Measurements from ENCODE around the gene RTP4. TPM values are rescaled to one million over a fixed set of nuclear protein-coding genes. Genes with fewer than 3 reads are reported as not detected.
A peak's percentile ranks its signal among the peaks of the same experiment; 100 is the strongest.

The RTP4 gene
- total RNA-seq: 0.79 TPM

- DNase-seq: peak; percentile 12
Observed at GRCh38 chr3:187368251-187369088, at the start of gene RTP4. Gene RTP4, plus strand, starts transcription at chr3:187368385. Its CDS starts 57 bp downstream, at chr3:187368442.

DNA sequence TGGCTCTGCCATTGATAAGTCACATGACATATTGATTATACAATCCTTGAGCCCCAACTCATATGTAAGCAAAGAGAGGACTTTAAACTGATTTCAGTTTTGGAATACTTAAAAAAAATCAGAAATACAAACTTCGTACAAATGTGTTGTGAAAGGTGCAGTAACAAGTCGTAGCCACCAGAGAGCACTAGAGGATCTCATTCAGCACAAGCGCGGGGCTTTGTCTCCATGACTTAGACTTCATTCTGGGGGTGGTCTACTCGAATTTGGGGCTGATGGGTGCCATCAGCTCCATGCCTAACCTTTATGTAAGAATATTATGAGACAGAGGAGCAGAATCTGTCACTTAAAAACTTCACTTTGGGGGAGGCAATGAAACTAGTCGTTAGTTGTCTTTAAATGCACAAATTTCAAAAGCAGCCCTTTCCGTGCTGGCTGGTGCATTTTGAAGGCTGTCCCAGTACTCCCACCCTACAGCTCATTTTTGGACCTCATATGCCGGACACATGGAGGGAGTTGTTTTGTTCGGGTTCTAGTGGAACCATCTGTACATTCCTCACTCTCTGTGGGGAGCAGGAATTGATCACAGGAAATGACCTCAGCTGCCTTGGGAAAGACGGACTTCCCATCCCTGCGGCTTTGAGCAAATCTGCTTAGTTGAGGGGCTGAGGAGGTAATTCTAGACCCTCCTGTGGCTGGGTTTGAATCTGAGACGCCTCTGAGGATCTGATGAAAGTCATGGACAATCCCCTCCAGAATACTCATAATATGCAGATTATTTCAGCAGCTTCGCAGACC, 49.2 kb upstream of the RTP4 start:
- peak; percentile 85 for DNase-seq

DNA sequence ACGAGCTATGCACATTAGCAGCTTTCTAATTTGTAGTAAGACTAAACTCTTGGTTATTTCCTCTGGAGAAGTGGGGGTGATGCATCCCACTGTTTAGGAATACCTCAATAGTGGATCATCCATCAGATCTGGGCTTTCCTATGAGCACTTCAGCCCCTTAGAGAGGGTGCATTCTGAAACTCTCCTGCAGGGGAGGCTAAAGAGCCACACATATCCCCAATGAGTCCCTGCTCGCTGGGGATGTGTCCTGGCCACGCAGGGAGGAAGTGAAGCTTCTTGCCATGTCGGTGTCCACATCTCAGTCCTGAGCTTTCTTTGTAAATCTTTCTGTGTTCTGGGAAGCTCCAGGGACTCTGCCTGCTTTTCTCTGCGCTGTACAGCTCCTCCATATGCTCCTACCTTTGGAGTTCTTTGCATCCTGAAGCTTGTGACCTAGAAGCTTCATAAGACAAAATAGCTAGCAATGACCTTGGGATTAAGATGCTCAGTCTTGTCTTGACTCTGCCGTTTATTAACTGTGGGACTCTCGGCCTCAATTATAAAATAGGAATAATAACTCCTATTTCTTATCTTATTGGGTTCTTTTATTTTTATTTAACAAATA, 48.4 kb upstream of the RTP4 start:
- DNase-seq: peak; percentile 72

DNA sequence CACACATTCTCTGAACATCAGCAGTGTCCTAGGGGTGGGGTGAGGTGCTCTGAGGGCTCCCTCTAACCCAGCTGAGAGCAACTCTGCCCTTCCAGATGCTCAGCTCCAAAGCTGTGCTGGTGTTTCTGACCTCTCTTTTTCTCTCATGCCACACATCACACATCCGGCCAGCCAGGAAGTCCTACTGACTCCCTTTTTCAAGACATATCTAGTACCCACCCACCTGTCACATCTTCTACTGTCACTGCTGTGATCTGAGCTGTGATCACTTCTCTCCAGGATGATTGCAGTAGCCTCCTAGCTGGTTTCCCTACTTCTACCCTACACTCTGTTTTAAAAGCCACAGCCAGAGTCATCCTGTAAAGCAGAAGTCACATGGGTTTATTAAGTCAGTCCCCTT, 46.4 kb upstream of the RTP4 start:
- no peak for DNase-seq

- DNase-seq: no peak
Observed at GRCh38 chr3:187322291-187322690, 45.9 kb upstream of the RTP4 start.

DNA sequence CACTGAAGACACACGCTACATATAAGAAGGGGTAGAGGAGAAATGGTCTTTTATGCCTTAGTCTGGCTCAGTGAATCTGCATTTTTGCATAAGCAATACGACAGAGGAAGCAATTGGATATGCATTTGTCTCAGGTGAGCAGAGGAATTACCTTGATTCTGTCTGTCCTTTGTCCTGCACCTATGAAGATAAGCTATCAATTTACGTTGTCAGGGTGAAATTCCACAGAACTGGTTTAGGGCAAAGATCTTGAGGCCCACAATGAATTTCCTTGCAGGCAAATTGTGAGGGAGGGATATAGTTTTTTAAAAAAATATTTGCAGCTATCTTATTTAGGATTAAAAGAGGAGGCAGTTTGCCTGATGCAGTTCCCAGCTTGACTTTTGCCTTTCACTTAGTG, 45.1 kb upstream of the RTP4 start:
- no peak for DNase-seq

- DNase-seq: no peak
Observed at GRCh38 chr3:187325632-187326031, 42.6 kb upstream of the RTP4 start.

GRCh38 chr3:187327845-187328244, 40.3 kb upstream of the RTP4 start:
- DNase-seq: no peak

GRCh38 chr3:187328691-187329090, 39.5 kb upstream of the RTP4 start:
- no peak for DNase-seq

- DNase-seq: no peak
Observed at GRCh38 chr3:187334904-187335303, 33.3 kb upstream of the RTP4 start.

DNA sequence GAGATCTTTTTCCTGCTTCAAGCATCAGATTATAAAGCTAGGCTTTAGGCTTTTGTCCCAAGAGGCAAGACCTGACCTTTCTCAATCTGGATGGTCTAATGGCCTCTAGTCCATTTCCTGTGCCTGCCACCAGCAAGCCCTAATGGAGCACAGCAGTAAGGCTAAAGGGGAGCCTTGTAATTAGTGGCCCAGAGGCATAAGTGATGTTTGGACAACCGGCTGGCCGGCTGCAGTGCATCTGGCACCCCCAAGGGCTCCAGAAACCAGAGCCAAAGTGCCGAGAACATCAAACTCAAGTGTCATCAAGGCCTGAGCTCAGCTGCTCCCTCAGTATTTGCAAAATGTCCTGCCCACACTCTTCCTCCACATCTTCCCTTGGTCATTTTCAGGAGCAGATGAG, 31.9 kb upstream of the RTP4 start:
- DNase-seq: no peak

DNA sequence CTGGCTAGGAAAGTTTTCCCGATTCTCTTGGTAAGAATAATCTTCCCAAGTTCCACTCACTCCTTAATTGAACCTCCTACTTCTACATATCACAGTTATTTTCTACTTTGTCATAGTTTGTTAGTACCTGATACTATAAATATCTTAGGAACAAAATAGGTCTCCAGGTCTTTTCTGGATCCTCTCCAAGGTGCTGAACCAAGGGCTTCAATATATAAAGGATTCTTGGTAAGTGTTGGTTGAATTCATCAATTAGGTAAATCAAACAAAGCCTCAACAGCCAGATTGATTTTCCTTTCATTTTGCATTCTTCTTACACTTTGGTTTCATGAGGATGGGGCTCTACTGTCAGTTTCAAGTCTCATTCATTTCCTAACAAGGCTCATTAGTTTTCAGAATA, 27.6 kb upstream of the RTP4 start:
- no peak for DNase-seq

GRCh38 chr3:187342255-187342654, 25.9 kb upstream of the RTP4 start:
- no peak for DNase-seq

GRCh38 chr3:187343670-187344069, 24.5 kb upstream of the RTP4 start:
- no peak for DNase-seq

DNA sequence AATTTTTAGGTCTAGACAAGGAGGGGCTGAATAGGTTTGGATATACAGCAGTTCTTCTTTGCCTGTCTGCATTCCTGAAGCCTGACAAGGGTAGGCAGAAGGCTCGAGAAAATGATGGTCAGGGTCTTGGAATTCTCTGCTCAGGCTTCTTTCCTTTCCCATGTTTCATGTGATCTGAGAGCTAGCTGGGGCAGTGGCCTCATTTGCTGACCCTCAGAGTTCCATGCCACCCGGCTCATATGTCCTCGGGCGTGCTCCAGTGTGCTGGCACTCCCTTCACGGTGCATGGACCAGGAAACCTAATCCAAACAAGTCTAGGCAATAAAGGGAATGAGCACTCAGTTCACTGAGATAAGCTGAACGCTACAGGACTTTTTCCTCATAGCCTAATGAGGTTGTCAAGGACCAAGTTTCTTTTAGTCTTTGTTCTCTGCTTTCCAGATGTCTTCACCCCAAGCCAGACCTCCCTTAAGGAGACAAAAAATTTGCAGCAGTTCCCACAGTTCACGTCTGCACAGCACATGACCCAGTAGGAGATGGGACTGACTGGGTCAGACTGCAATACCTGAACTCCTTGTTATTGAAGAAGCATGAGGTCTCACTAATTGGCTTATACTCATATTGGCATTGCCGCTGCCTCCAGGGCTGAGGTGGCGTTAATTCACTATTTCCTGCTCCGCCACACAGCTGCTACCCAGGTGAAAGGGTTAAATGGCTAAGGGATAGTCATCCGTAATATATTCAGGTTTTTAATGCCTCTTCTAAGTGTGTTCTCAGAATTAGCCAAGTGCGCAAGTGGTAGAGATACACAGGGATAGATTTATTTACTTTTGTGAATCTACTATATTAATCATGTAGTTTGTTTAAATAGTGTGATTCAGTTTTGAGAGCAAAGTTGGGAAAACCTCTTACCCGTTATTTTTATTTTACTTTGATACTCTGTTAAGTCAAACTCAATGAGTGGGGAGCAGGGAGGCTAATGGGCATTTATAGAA, 15.3 kb upstream of the RTP4 start:
- no peak for DNase-seq

DNA sequence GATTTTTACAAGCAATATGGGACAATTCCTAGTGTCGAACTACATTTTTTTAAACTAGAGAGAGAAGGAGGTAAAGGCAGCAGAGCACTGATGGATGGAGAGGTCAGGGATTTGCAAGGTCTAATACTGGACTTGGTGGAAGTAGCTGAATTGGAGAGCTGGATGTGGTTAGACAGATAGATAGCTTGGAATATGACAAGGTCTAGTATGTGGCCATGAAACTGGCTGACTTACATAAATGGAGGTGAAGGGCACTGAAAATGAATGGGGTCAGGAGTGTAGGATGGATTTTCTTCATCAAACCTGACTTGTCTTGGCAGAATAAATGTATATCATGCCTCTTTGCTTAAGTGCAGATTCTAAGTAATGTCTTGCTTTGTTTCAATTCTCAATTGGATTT, 10.1 kb upstream of the RTP4 start:
- no peak for DNase-seq

GRCh38 chr3:187359798-187360486, 8.2 kb upstream of the RTP4 start:
- DNase-seq: no peak

- DNase-seq: no peak
Observed at GRCh38 chr3:187360596-187360995, 7.6 kb upstream of the RTP4 start.

- no peak for DNase-seq
Observed at GRCh38 chr3:187361835-187362234, 6.3 kb upstream of the RTP4 start.

DNA sequence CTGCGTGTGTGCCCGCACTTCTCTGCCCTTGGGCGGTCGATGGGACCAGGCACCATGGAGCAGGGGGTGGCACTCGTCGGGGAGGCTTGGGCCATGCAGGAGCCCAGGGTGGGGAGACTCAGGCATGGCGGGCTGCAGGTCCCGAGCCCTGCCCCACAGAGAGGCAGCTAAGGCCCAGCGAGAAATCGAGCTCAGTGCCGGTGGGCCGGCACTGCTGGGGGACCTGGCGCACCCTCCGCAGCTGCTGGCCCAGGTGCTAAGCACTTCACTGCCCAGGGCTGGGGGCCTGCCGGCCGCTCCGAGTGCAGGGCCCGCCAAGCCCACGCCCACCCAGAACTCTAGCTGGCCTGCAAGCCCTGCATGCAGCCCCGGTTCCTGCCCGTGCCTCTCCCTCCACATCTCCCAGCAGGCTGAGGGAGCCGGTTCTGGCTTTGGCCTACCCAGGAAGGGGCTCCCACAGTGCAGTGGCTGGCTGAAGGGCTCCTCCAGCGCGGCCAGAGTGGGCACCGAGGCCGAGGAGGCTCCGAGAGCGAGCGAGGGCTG, 553 bp upstream of the RTP4 start:
- no peak for DNase-seq

DNA sequence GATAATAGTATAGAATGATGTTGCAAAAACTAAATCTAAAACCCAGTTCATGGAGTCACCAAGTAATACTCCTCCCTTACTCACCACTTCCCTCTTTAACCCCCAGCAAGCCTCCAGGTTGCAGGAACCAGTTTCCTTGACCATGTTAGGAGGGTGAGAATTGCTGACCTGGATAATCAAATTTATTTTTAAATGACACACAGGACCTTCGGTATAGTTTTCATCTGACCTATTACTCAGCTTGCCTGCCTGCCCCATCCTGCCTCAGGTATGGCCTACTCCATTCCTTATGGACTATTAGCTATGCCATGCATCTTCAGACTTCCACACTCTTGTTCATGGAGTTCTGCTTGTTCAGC, 883 bp downstream of the RTP4 start:
- no peak for DNase-seq
